HL-60/S4 treated with retinoic acid at 250 ng/mL for 4 days and 3 days (cell line): ENCODE data around the gene NUP133.

Source experiments
- in situ Hi-C: fragments of 300-500 bp; cut with MboI; formaldehyde crosslinking; loops from 2 replicates; pipeline ENCODE4 v1.7.0; 2022; ENCODE audit warnings: low sequenced_read_pairs

The NUP133 gene

GRCh38 chr1:229452956-229453801 is 55.0 kb downstream of the NUP133 start:
- in situ Hi-C loops: no loop called here

DNA sequence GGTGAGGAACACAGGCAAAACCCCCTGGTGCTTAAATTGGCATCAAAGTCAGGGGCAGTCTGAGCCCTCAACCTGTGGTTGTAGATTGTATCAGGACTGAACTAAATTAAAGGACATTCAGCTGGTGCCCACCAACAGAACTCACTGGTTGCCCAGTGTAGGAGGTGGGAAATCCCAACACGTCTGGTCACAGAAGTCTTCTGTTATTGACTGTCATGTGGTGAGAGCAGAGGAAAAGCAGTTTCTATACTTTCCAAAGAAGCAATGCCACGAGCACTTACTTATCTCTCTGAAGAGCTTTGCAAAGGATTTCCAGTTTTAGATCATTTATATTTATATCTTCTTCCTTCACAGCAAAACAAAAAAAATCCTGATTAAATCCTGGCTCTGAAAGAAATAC is 59.3 kb downstream of the NUP133 start:
- in situ Hi-C loops: no loop called here

DNA sequence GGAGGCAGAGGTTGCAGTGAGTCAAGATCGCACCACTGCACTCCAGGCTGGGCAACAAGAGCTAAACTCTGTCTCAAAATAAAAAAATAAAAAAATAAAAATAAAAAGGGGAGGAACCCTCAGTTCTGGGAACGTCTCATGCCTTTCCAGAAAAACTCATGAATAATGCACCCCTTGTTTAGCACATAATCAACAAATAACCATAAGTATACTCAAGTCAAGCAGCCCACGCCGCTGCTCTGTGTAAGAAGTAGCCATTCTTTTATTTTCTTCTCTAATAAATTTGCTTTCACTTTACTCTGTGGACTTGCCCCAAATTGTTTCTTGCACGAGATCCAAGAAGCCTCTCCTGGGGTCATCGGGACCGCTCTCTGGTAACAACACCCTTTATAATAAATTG is 59.8 kb downstream of the NUP133 start:
- in situ Hi-C loops: no loop called here

DNA sequence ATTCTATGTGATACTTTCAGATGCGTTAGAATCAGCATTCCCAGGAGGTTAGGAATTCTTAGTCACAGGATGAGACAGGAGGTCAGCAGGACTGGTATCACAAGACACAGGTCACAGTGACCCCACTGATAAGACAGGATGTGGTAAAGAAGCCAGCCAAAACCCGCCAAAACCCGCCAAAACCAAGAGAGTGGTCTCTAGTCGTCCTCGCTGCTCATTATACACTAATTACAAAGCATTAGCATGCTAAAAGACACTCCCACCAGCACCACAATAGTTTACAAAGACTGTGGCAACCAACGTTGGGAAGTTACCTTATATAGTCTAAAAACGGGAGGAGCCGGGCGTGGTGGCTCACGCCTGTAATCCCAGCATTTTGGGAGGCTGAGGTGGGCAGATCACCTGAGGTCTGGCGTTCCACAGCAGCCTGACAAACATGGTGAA is 60.3 kb downstream of the NUP133 start:
- in situ Hi-C loops: no loop called here

DNA sequence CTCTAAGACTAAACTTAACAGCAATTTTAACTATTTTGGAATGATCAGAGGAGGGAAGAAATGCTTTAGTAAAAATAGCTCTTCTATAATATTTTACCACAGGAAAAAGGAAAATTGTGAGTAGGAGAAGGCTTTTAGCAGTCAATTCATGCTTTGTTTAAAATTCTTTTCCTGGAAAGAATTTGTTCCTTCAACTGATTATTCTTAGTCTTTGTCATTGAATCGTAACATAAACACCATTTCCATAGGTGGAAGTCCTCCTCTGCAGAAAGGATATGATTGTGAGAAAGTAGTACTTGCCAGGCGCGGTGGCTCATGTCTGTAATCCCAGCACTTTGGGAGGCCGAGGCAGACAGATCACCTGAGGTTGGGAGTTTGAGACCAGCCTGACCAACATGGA is 62.3 kb downstream of the NUP133 start:
- in situ Hi-C loops: no loop called here

- in situ Hi-C loops: no loop called here
These were observed 67.1 kb downstream of the NUP133 start for GRCh38 chr1:229440851-229441537.

GRCh38 chr1:229438021-229438420 is 70.1 kb downstream of the NUP133 start:
- in situ Hi-C loops: no loop called here

DNA sequence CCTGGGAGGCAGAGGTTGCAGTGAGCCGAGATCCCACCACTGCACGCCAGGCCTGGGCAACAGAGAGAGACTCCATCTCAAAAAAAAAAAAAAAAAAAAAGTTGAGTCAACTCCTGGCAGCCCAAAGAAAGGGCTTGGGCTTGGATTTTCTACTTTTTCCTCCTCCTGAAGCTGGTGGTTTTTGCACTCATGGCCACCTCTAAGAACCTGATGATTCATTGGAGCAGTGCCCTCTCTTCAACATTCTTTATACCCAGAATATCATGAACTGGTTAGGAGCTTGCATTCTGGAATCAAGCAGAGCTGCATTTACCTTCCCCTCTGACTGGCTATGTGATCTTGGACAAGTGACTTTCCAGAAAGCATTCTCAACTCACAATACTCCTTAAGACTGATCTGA is 70.7 kb downstream of the NUP133 start:
- in situ Hi-C loops: no loop called here

DNA sequence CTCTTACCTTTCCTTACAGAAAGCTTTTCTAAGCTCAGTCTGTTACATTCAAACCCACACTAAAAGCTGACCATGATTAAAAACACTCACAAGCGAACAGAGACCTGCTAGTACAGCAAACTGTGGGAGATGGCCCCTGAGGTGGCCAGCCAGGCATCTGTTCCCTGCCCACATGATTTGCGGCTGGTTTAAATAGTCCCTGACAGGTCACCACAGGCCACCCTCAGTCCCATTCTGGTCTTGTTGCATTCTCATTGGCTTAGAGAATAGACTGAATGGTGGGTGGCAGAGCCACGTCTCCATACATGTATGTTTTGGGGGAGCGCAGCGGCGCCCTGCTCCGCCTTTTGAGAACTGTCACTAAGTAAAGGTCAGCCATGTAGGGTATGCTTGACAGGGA is 71.9 kb downstream of the NUP133 start:
- in situ Hi-C loops: no loop called here

- in situ Hi-C loops: no loop called here
These were observed 73.5 kb downstream of the NUP133 start for GRCh38 chr1:229434641-229435051.

- in situ Hi-C loops: no loop called here
These were observed 74.0 kb downstream of the NUP133 start, which contains the start of gene ACTA1 for GRCh38 chr1:229434005-229434640. TSS of gene ACTA1 (minus strand) at chr1:229434094. CDS start at chr1:229433115, 979 bp downstream.

- in situ Hi-C loops: no loop called here
These were observed 74.7 kb downstream of the NUP133 start for GRCh38 chr1:229433364-229434004.

GRCh38 chr1:229432905-229433304 is 75.2 kb downstream of the NUP133 start:
- in situ Hi-C loops: no loop called here

GRCh38 chr1:229432116-229432461 is 76.1 kb downstream of the NUP133 start:
- in situ Hi-C loops: no loop called here

DNA sequence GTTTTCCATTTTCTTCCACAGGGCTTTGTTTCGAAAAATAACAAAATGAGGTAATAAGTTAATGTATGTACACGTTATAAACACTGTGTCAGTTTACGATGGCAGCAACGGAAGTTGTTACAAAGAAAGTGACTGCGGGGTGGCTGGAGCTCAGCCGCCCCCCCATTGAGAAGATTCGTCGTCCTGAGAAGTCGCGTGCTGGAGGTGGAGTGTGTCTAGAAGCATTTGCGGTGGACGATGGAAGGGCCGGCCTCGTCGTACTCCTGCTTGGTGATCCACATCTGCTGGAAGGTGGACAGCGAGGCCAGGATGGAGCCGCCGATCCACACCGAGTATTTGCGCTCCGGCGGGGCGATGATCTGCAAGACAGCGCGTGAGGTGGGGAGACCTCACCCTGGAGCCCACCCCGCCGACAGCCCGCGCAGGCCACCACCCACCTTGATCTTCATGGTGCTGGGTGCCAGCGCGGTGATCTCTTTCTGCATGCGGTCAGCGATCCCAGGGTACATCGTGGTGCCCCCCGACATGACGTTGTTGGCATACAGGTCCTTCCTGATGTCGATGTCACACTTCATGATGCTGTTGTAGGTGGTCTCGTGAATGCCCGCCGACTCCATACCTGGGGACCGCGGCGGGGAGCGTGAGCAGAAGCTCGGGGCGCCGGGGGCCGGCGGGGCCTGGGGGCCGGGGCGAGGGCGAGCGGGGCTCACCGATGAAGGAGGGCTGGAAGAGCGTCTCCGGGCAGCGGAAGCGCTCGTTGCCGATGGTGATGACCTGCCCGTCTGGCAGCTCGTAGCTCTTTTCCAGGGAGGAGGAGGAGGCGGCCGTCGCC is 76.6 kb downstream of the NUP133 start:
- in situ Hi-C loops: no loop called here

DNA sequence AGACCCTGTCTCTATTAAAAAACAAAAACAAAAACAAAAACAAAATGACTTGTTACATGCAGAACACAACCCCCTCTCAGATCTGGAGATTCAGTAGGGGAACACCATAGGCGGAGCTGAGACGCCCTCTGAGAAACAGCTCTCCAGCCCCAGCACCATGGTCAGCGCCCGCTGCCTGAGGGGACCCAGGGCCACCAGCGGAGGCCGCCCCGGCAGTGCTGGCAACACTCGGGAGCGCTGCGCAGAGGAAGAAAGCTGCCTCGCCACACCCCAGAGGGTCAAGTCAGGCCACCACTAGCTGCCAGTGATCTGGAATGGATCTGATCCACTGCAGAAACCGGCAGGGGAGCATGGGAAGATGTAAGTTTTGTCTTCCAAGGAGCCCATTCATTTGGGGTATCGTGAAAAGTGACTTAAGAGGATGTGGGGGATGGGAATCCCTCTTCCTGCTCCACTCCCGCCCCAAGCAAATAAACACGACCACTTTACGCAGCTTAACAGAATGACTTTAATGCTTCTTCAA is 77.3 kb downstream of the NUP133 start:
- in situ Hi-C loops: no loop called here

DNA sequence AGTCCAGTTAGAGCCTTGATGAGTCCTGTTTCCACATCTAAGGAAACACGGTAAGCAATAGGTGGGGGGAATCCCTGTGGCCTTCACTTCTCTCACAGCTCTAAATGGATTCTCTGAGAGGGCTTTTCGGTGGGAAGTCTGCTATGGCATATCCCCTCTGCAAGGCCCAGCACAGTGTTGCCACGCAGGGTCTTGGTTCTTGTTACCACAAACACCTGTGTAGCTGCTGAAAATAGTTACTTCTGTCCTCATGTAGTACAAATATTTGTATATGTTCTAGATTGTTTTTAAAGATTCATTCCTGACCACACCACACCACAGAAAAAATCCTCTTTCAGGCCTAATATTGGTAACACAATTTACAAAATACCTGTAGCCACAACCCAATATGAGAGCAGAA is 79.9 kb downstream of the NUP133 start:
- in situ Hi-C loops: no loop called here

GRCh38 chr1:229427572-229427971 is 80.6 kb downstream of the NUP133 start:
- in situ Hi-C loops: no loop called here

DNA sequence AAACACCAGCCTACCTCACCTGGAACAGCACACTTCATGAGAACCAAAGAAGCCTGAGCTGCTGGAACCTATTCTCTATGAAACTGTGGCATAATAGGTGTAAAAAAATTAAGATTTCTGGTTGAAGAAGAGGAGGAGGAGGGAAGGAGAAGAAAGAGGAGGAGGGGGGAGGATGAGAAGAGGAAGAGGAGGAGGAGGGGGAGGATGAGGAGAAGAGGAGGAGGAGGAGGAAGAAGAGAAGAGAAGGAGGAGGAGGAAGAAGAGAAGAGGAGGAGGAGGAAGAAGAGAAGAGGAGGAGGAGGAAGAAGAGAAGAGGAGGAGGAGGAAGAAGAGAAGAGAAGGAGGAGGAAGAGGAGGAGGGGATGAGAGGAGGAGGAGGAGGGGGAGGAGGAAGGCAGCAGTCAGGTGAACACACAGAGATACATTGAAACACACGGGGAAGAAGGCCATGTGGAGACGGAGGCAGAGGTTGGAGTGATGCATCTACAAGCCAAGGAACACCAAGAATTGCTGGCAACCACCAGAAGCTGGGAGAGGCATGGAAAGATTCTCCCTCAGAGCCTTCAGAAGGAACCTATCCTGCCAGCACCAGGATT is 82.5 kb downstream of the NUP133 start:
- in situ Hi-C loops: no loop called here

DNA sequence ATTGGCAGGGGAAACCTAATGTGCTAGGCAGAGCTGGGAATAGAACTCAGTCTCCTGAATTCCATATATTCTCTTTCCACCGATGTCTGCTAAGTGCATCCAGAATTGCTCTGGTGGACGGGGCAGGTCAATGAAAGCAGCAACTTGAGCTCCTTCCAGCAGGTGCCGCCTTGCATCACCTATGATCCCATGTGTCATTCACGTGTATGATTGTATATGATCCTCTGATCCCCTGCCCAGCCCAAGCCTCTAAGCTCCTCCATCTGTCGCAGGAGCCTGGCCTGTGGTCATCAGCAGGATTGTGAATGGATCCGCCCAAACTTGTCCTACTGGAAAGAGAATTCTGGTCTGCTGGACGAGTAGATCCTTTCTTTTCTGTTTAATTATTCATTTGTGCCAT is 87.4 kb downstream of the NUP133 start:
- in situ Hi-C loops: no loop called here
